Neuronal stem cell (in vitro differentiated cells): ENCODE results near the gene XKR7.
A peak's percentile ranks its signal among the peaks of the same experiment; 100 is the strongest.

Experiments used
- DNase-seq: peaks from one replicate; pipeline ENCODE4 v3.0.0-alpha.2; 2013; ENCODE audit warnings: low spot score
- H2AFZ ChIP-seq: one replicate; pipeline ENCODE4 v1.6.1; 2013; ENCODE audit warnings: mild to moderate bottlenecking, low read length, inconsistent platforms
- H2AK5ac ChIP-seq: 2 replicates; pipeline ENCODE4 v1.6.1; 2013; ENCODE audit warnings: low read depth, mild to moderate bottlenecking, inconsistent platforms, low read length, moderate library complexity, mixed read lengths
- H2BK120ac ChIP-seq: 2 replicates; pipeline ENCODE4 v1.6.1; 2013; ENCODE audit warnings: low read depth, mild to moderate bottlenecking, inconsistent platforms, low read length, moderate library complexity, mixed read lengths
- H2BK12ac ChIP-seq: one replicate; pipeline ENCODE4 v1.6.1; 2013; ENCODE audit warnings: low read length, inconsistent platforms
- H2BK15ac ChIP-seq: 2 replicates; pipeline ENCODE4 v1.6.1; 2013; ENCODE audit warnings: mild to moderate bottlenecking, low read length, inconsistent platforms, mixed read lengths
- H2BK5ac ChIP-seq: one replicate; pipeline ENCODE4 v1.6.1; 2013; ENCODE audit warnings: inconsistent platforms, mild to moderate bottlenecking, low read length, moderate library complexity
- H3K14ac ChIP-seq: one replicate; pipeline ENCODE4 v1.6.1; 2013; ENCODE audit warnings: low read length, inconsistent platforms
- H3K18ac ChIP-seq: 2 replicates; pipeline ENCODE4 v1.6.1; 2013; ENCODE audit warnings: low read length, inconsistent platforms
- H3K23ac ChIP-seq: 2 replicates; pipeline ENCODE4 v1.6.1; 2013; ENCODE audit warnings: low read depth, mild to moderate bottlenecking, mixed read lengths, low read length, inconsistent platforms; ENCODE audit not compliant: poor library complexity
- H3K27ac ChIP-seq: replicated peaks from 3 replicates; pipeline ENCODE4 v1.5.1; 2013; ENCODE audit warnings: low read length, inconsistent platforms
- H3K27me3 ChIP-seq, 3 experiments: 2 replicates each; pipeline ENCODE4 v1.6.1; 2013; ENCODE audit warnings: low read length in 3 of 3, mild to moderate bottlenecking in 2 of 3, inconsistent platforms in 1 of 3, low read depth in 1 of 3, mixed read lengths in 1 of 3, moderate library complexity in 1 of 3; ENCODE audit not compliant: control insufficient read depth in 3 of 3, insufficient read depth in 3 of 3
- H3K36me3 ChIP-seq, 2 donors: replicated peaks in 1 of 2; 2 replicates each; pipeline ENCODE4 v1.6.1; 2013; ENCODE audit warnings: low read length in 2 of 2; ENCODE audit not compliant: control insufficient read depth in 2 of 2, insufficient read depth in 2 of 2
- H3K4ac ChIP-seq: 2 replicates; pipeline ENCODE4 v1.6.1; 2013; ENCODE audit warnings: inconsistent platforms, mild to moderate bottlenecking, low read length, moderate library complexity
- H3K4me1 ChIP-seq, 2 donors: 1 replicate in 1 of 2; 2 replicates in 1 of 2; pipeline ENCODE4 v1.6.1; 2013; ENCODE audit warnings: low read length in 2 of 2, low read depth in 1 of 2; ENCODE audit not compliant: control insufficient read depth in 2 of 2, insufficient read depth in 1 of 2
- H3K4me2 ChIP-seq: one replicate; pipeline ENCODE4 v1.6.1; 2013; ENCODE audit warnings: mild to moderate bottlenecking, low read length, inconsistent platforms; ENCODE audit not compliant: insufficient read depth, poor library complexity, severe bottlenecking
- H3K4me3 ChIP-seq, 2 donors: 2 replicates each; pipeline ENCODE4 v1.5.1; 2013; ENCODE audit warnings: low read length in 2 of 2, mild to moderate bottlenecking in 2 of 2, inconsistent platforms in 1 of 2, moderate library complexity in 1 of 2
- H3K79me1 ChIP-seq: one replicate; pipeline ENCODE4 v1.6.1; 2013; ENCODE audit warnings: low read depth, mild to moderate bottlenecking, inconsistent platforms, low read length, moderate library complexity
- H3K9ac ChIP-seq: one replicate; pipeline ENCODE4 v1.6.1; 2013; ENCODE audit warnings: mild to moderate bottlenecking, low read depth, low read length, inconsistent platforms; ENCODE audit not compliant: poor library complexity
- H3K9me3 ChIP-seq, 2 donors: replicated peaks in 1 of 2; 2 replicates each; pipeline versions ENCODE3 to v1.6.1; 2013; ENCODE audit warnings: low read length in 2 of 2, mild to moderate bottlenecking in 2 of 2, inconsistent platforms in 1 of 2, low read depth in 1 of 2, mixed read lengths in 1 of 2, moderate library complexity in 1 of 2; ENCODE audit not compliant: control insufficient read depth in 2 of 2, insufficient read depth in 1 of 2
- H4K8ac ChIP-seq: one replicate; pipeline ENCODE4 v1.6.1; 2013; ENCODE audit warnings: low read depth, mild to moderate bottlenecking, inconsistent platforms, low read length, moderate library complexity
- H4K91ac ChIP-seq: one replicate; pipeline ENCODE4 v1.6.1; 2013; ENCODE audit warnings: low read length, low read depth, mild to moderate bottlenecking, inconsistent platforms; ENCODE audit not compliant: poor library complexity
- WGBS, 2 donors: extraction: QIAGEN DNeasy Blood & Tissue Kit; methylation state at CpG; one replicate each; pipeline ENCODE4 v1.1.7; 2013; ENCODE audit warnings: missing lambda C conversion rate in 2 of 2, mixed read lengths in 1 of 2; ENCODE audit not compliant: insufficient read length in 2 of 2, insufficient replicate concordance in 1 of 2; ENCODE audit errors: extremely low coverage in 2 of 2; 5-methylcytosine and 5-hydroxymethylcytosine counted together

Gene XKR7

GRCh38 chr20:31923388-31924331 lies 44.3 kb upstream of the XKR7 start:
- peaks cover 0 to 7% (median 0%) of the 10 kb centered on the region in 3 experiments for H3K27me3 ChIP-seq

GRCh38 chr20:31924561-31924960 lies 43.4 kb upstream of the XKR7 start:
- H3K4ac ChIP-seq = no peak overlapping the region
- no peak overlapping the region for H3K4me2 ChIP-seq
- no peak overlapping the region for H3K9ac ChIP-seq
- H2BK120ac ChIP-seq = no peak overlapping the region
- H2AK5ac ChIP-seq = no peak overlapping the region
- H3K23ac ChIP-seq = no peak overlapping the region
- no peak overlapping the region for H4K91ac ChIP-seq
- no CpG with 5 or more reads among the region's 8 CpGs for WGBS, 2 donors
- H2BK15ac ChIP-seq = peak overlapping the region; percentile 32
- no peak overlapping the region for H3K27ac ChIP-seq
- no peak overlapping the region for H3K14ac ChIP-seq
- H3K36me3 ChIP-seq = no peaks in the 10 kb centered on the region
- no peak overlapping the region for H2BK12ac ChIP-seq
- H2AFZ ChIP-seq = no peak overlapping the region
- DNase-seq = no peak
- H3K27me3 ChIP-seq = peaks cover 0 to 7% (median 0%) of the 10 kb centered on the region in 3 experiments
- no peak overlapping the region for H4K8ac ChIP-seq
- no peak overlapping the region for H3K18ac ChIP-seq
- H3K9me3 ChIP-seq = no peaks in the 10 kb centered on the region
- H3K79me1 ChIP-seq = no peaks in the 10 kb centered on the region
- H3K4me1 ChIP-seq = peaks cover 0 to 7% of the 10 kb centered on the region in 2 donors
- H2BK5ac ChIP-seq = no peak overlapping the region
- H3K4me3 ChIP-seq = no peak overlapping the region

More at GRCh38 chr20:31923388-31924331, 44.3 kb upstream of the XKR7 start:
- Histone ChIP-seq H3K18ac (peak overlapping the region; percentile 54), H3K36me3 (no peaks in the 10 kb centered on the region), H3K9me3 (no peaks in the 10 kb centered on the region), H3K79me1 (no peaks in the 10 kb centered on the region), H2AK5ac (peak overlapping the region; percentile 87), H3K9ac (no peak overlapping the region), H2BK5ac (no peak overlapping the region), H3K27ac (no peak overlapping the region), H2BK15ac (peak overlapping the region; percentile 34), H4K8ac (peak overlapping the region; percentile 10), H3K4me3 (no peak overlapping the region), H3K14ac (peak overlapping the region; percentile 58), H3K4me1 (peaks cover 0 to 7% of the 10 kb centered on the region in 2 donors), H2AFZ (no peak overlapping the region), H2BK12ac (peak overlapping the region; percentile 82), H4K91ac (peak overlapping the region; percentile 22), H3K4me2 (no peak overlapping the region), H2BK120ac (no peak overlapping the region), H3K23ac (peak overlapping the region; percentile 27), H3K4ac (peak overlapping the region; percentile 78)
- WGBS, 2 donors = no CpG with 5 or more reads among the region's 13 CpGs
- no peak for DNase-seq

GRCh38 chr20:31925631-31926030 lies 42.3 kb upstream of the XKR7 start:
- Histone ChIP-seq H2AFZ (no peak overlapping the region), H3K36me3 (no peaks in the 10 kb centered on the region), H2BK5ac (no peak overlapping the region), H3K4me3 (no peak overlapping the region), H3K27ac (no peak overlapping the region), H3K4me1 (peaks cover 0 to 7% of the 10 kb centered on the region in 2 donors), H3K4me2 (no peak overlapping the region), H3K23ac (no peak overlapping the region), H3K4ac (no peak overlapping the region), H4K91ac (no peak overlapping the region), H3K18ac (no peak overlapping the region), H3K27me3 (peaks cover 0 to 7% (median 0%) of the 10 kb centered on the region in 3 experiments), H2AK5ac (peak overlapping the region; percentile 7), H2BK15ac (no peak overlapping the region), H2BK12ac (no peak overlapping the region), H2BK120ac (no peak overlapping the region), H3K79me1 (no peaks in the 10 kb centered on the region), H3K9me3 (no peaks in the 10 kb centered on the region), H3K9ac (no peak overlapping the region), H4K8ac (no peak overlapping the region), H3K14ac (no peak overlapping the region)
- no CpG with 5 or more reads among the region's 9 CpGs for WGBS, 2 donors
- no peak for DNase-seq

GRCh38 chr20:31926493-31926892 lies 41.5 kb upstream of the XKR7 start:
- Histone ChIP-seq H2BK15ac (no peak overlapping the region), H3K4me1 (peaks cover 0 to 7% of the 10 kb centered on the region in 2 donors), H3K36me3 (no peaks in the 10 kb centered on the region), H3K79me1 (no peaks in the 10 kb centered on the region), H3K18ac (no peak overlapping the region), H3K27me3 (peaks cover 0 to 7% (median 0%) of the 10 kb centered on the region in 3 experiments), H3K4me2 (no peak overlapping the region), H4K8ac (no peak overlapping the region), H3K14ac (no peak overlapping the region), H3K4me3 (no peak overlapping the region), H3K23ac (no peak overlapping the region), H2AK5ac (no peak overlapping the region), H3K9ac (no peak overlapping the region), H2AFZ (no peak overlapping the region), H2BK120ac (no peak overlapping the region), H2BK5ac (no peak overlapping the region), H4K91ac (no peak overlapping the region), H3K9me3 (no peaks in the 10 kb centered on the region), H2BK12ac (no peak overlapping the region), H3K27ac (no peak overlapping the region), H3K4ac (no peak overlapping the region)
- DNase-seq = no peak
- no CpG with 5 or more reads among the region's 2 CpGs for WGBS, 2 donors
